Ascending aorta (tissue), 2 donors: ENCODE data around the gene CAAP1. TPM values are rescaled to one million over a fixed set of nuclear protein-coding genes. Genes with fewer than 3 reads are reported as not detected.
"Not testable (repeated sequence)": the region's sequence is repeated elsewhere in the genome, so short reads cannot be mapped to it uniquely, and the experiment has no call there.

Source experiments
- DNase-seq, 2 donors: peaks; one replicate each; pipeline ENCODE4 v3.0.0-alpha.2; 2019; ENCODE audit warnings: low spot score in 2 of 2
- H3K27ac ChIP-seq, 2 donors: fragments of 200-600 bp; sonication (generic); one replicate each; pipeline ENCODE4 v1.5.1; 2016 to 2017; ENCODE audit warnings: mild to moderate bottlenecking in 1 of 2
- H3K27me3 ChIP-seq: fragments of 200-600 bp; sonication (generic); one replicate; pipeline ENCODE4 v1.5.1; 2017
- H3K36me3 ChIP-seq, 2 donors: fragments of 200-600 bp; sonication (generic); one replicate each; pipeline ENCODE4 v1.5.1; 2016
- H3K4me1 ChIP-seq, 2 donors: fragments of 200-600 bp; sonication (generic); one replicate each; pipeline ENCODE4 v1.5.1; 2016 to 2017; ENCODE audit warnings: mild to moderate bottlenecking in 1 of 2
- H3K4me3 ChIP-seq, 2 donors: fragments of 200-600 bp; sonication (generic); one replicate each; pipeline ENCODE4 v1.5.1; 2016 to 2017; ENCODE audit warnings: mild to moderate bottlenecking in 1 of 2
- H3K9me3 ChIP-seq, 2 donors: fragments of 200-600 bp; sonication (generic); one replicate each; pipeline ENCODE4 v1.5.1; 2016
- intact Hi-C: fragments of 100-400 bp; cut with DNase I; formaldehyde crosslinking; loops from one replicate; pipeline ENCODE4 v1.15.1; 2023
- total RNA-seq: library from RNA; depleted of rRNA; stranded (reverse); fragments of >200 nt; gene quantifications from one replicate; pipeline ENCODE4 v1.1.0, GENCODE V29; 2016
- TF ChIP-seq, protein P1 (sequence below), 3 experiments: fragments of 200-600 bp in 2 of 3; fragments of 450-650 bp in 1 of 3; sonication (generic) in 2 of 3; IDR thresholded peaks; one replicate each; pipeline ENCODE4 v1.5.1; 2016 to 2019; ENCODE audit warnings: antibody characterized with exemption in 3 of 3, mild to moderate bottlenecking in 1 of 3, moderate library complexity in 1 of 3

CAAP1 gene
- total RNA-seq, 1 donor from 2014 or later, result 59.5 TPM

DNA sequence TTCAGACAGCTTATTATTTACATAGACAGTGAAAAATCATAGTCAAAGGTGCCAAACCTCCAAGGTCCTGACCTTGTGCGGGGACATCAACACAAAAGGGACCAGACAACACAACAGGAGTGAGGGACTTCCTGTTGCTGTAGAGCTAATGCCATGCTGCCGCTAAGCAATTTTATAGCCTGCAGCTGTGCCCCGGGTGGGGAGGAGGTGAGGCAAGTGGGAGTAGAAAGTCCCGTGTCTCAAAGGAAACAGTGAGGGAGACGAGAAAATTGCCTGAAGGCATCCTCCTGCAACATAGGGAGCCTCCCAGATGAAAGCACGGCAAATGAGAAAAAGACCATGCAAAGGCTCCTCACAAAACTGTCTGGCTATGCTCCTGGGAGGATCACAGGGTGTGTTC, 58.8 kb downstream of the CAAP1 start:
- Histone ChIP-seq H3K9me3 (no peaks in the 10 kb centered on the region), H3K27ac (no peak overlapping the region), H3K4me3 (no peak overlapping the region), H3K4me1 (no peaks in the 10 kb centered on the region), H3K36me3 (peaks cover 0 to 5% of the 10 kb centered on the region in 2 donors), H3K27me3 (no peaks in the 10 kb centered on the region)
- DNase-seq, result no peak
- TF ChIP-seq, protein P1, sequence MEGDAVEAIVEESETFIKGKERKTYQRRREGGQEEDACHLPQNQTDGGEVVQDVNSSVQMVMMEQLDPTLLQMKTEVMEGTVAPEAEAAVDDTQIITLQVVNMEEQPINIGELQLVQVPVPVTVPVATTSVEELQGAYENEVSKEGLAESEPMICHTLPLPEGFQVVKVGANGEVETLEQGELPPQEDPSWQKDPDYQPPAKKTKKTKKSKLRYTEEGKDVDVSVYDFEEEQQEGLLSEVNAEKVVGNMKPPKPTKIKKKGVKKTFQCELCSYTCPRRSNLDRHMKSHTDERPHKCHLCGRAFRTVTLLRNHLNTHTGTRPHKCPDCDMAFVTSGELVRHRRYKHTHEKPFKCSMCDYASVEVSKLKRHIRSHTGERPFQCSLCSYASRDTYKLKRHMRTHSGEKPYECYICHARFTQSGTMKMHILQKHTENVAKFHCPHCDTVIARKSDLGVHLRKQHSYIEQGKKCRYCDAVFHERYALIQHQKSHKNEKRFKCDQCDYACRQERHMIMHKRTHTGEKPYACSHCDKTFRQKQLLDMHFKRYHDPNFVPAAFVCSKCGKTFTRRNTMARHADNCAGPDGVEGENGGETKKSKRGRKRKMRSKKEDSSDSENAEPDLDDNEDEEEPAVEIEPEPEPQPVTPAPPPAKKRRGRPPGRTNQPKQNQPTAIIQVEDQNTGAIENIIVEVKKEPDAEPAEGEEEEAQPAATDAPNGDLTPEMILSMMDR (IDR thresholded peaks at IDR 0.05), result no peak
- intact Hi-C loops, result no loop called here

DNA sequence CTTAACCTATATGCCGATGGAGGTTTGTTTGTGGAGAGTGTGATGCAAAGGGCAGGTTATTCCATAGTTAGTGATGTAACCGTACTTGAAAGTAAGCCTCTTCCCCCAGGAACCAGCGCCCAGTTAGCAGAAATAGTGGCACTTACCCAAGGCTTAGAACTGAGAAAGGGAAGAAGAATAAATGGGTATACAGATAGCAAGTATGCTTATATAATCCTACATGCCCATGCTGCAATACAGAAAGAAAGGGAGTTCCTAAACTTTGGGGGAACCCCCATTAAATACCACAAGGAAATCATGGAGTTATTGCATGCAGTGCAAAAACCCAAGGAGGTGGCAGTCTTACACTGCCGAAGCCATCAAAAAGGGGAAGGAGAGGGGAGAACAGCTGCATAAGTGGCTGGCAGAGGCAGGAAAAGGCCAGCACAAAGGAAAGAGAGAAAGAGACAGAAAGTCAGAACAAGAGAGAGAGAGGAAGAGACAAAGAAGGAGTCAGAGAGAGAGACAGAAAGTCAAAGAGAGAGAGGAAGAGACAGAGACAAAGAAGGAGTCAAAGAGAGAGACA, 64.1 kb downstream of the CAAP1 start:
- H3K4me3 ChIP-seq, H3K9me3 ChIP-seq, H3K27ac ChIP-seq, DNase-seq, intact Hi-C loops, H3K27me3 ChIP-seq, H3K36me3 ChIP-seq, H3K4me1 ChIP-seq: not testable (repeated sequence)

DNA sequence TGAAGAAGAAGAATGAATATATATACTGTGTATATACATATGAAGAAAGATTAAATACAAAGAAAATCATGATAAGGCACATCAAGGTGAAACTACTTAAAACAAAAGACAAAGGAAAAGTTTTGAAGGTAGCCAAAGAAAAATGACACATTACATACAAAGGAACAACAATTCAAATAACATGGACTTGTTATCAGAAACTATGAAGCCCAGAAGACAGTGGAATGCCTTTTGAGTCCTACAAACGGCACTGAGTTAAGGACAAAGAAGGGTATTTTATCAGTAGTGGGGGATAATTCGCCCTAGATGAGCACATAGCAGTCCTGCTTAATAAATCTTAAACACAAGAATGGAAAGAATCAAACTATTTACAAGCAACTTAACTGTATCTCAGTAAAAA, 77.8 kb downstream of the CAAP1 start:
- Histone ChIP-seq H3K4me1 (no peaks in the 10 kb centered on the region), H3K27ac (no peak overlapping the region), H3K9me3 (no peaks in the 10 kb centered on the region), H3K27me3 (no peaks in the 10 kb centered on the region), H3K36me3 (no peaks in the 10 kb centered on the region), H3K4me3 (no peak overlapping the region)
- TF ChIP-seq, protein P1 (IDR thresholded peaks at IDR 0.05), result no peak
- DNase-seq, result no peak
- intact Hi-C loops, result no loop called here

DNA sequence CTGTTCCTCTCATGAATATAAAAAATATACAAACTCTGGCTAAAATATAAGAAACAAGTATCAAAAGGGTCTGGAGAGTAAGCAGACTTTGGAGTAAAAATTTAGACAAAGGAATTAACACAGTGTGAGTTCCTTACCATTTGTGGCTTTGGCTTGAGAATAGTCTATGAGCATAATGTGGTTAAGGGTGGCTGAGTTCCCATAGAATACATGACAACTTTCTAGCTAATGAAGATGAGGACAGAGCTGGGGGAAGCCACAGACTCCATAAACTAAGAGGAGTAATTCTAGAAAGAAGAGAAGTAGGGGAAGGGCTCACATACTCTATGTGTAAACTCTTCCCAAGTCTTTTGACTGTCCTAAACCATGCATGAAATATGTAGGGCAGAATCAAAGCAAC, 79.4 kb downstream of the CAAP1 start:
- intact Hi-C loops, result no loop called here
- H3K27ac ChIP-seq, result no peak overlapping the region
- H3K9me3 ChIP-seq, result no peaks in the 10 kb centered on the region
- no peak for DNase-seq
- no peaks in the 10 kb centered on the region for H3K36me3 ChIP-seq
- no peaks in the 10 kb centered on the region for H3K4me1 ChIP-seq
- H3K4me3 ChIP-seq, result no peak overlapping the region
- TF ChIP-seq, protein P1 (IDR thresholded peaks at IDR 0.05), result no peak
- H3K27me3 ChIP-seq, result no peaks in the 10 kb centered on the region

DNA sequence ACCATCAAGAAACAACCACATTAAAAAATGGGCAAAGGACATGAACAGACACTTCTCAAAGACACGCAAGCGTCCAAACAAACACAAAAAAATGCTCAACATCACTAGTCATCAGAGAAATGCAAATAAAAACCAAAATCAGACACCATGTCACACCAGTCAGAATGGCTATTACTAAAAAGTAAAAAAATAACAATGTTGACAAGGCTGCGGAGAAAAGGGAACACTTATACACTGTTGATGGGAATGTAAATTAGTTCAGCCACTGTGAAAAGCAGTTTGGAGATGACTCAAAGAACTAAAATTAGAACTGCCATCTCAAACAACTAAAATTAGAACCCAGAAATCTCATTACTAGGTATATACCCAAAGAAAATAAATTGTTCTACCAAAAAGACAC, 80.4 kb downstream of the CAAP1 start:
- Histone ChIP-seq H3K36me3 (no peaks in the 10 kb centered on the region), H3K4me1 (no peaks in the 10 kb centered on the region), H3K27me3 (no peaks in the 10 kb centered on the region), H3K27ac (no peak overlapping the region), H3K4me3 (no peak overlapping the region), H3K9me3 (no peaks in the 10 kb centered on the region)
- TF ChIP-seq, protein P1 (IDR thresholded peaks at IDR 0.05), result no peak
- intact Hi-C loops, result no loop called here
- no peak for DNase-seq

DNA sequence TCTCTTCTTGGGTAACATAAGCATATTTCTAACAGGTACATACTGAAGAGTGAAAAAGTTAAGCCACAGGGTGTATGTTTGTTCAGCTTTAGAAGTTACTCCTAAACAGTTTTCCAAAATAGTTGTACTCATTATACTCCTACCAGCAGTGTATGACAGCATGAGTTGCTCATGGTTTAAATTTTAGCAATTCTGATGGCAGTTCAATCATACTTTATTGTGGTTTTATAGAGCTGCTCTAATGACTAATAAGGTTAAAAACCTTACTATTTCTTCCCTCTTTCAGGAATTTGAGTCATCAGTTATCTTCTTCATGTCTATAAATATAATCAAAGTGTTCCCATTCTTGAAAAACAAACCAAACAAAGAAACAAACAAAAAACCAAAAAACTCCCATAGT, 81.5 kb downstream of the CAAP1 start:
- intact Hi-C loops, result no loop called here
- Histone ChIP-seq H3K27ac (no peak overlapping the region), H3K9me3 (no peaks in the 10 kb centered on the region), H3K36me3 (no peaks in the 10 kb centered on the region), H3K4me1 (no peaks in the 10 kb centered on the region), H3K27me3 (no peaks in the 10 kb centered on the region), H3K4me3 (no peak overlapping the region)
- TF ChIP-seq, protein P1 (IDR thresholded peaks at IDR 0.05), result no peak
- no peak for DNase-seq
